SHP77 treated with DMSO at 0.1 percent for 48 hours (cell line): ENCODE data around the gene LRP1.

Source experiments
- DNase-seq: peaks from one replicate; lab custom pipeline; 2025; lab: John Stamatoyannopoulos, UW

The LRP1 gene

DNA sequence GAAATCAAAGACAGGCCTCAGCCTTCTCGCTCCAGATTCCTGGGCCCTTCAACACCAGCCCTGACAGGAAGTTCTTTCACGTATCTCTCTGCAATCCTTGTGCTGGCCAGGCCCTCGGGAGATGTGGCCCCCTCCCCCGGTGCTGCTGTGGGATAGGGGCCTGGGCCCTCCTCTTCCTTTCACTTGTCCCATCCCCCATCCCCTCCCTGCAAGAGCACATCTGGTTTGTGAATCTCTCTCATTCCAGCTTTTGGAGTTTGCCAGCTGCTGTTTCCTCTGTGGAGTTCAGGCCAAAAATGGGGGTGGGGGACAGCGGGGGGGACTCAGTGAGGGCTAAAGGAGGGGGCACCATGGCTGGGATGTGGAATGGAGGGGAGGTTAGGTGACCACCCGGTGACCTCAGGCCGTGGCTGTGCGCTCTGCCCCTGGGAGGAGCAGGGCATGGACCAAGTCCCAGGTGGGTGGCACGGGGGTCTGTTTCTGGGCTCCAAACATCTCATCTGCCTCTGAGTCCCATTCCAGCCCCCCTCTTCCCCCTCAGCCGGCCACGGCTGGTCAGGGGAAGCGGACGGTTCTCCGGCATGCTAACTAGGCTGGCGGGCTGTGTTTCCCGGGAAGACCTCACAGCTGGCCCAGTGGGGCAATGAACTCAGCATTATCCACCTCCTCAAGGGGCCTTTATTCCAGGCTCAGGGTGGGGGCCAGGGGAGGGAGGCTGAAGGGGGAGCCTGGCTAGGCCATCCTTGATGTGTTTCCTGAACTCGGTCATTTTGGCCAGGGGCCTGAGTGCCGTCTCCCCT lies 7.4 kb downstream of the LRP1 start:
- no peak for DNase-seq

DNA sequence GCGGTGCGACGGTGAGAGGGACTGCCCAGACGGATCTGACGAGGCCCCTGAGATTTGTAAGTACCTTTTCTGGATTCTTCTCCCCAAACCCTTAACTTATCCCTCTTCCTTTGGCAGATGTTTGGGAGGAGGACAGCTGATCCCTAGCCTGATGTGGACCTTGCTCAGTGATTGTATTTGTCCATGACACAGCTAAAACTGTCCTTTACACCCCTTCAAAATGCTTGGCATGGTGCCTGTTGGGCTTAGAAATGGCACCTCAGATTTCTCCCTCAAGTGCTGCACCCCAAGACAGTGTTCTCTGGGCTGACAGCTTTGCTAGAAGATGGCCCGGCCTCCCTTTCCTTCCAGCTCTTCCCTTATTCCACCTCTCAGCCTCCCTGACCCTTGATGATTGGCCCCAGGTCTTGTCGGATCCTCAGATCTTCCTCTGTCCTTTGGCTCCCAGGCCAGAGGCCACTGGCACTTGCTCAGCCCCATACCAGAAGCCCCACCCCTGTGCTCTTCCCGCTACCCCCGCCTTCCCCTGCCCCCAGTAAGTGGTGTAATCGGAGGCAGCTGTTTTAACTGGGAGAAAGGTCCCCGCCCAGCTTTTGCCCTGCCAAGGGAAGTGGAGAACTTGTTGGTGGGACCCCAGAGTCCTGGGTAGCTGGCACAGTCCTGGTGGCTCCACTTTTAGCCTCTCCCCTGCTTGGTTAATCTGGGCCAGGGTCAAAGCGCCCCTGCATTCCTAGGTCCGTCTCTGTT lies 10.4 kb downstream of the LRP1 start:
- no peak for DNase-seq

DNA sequence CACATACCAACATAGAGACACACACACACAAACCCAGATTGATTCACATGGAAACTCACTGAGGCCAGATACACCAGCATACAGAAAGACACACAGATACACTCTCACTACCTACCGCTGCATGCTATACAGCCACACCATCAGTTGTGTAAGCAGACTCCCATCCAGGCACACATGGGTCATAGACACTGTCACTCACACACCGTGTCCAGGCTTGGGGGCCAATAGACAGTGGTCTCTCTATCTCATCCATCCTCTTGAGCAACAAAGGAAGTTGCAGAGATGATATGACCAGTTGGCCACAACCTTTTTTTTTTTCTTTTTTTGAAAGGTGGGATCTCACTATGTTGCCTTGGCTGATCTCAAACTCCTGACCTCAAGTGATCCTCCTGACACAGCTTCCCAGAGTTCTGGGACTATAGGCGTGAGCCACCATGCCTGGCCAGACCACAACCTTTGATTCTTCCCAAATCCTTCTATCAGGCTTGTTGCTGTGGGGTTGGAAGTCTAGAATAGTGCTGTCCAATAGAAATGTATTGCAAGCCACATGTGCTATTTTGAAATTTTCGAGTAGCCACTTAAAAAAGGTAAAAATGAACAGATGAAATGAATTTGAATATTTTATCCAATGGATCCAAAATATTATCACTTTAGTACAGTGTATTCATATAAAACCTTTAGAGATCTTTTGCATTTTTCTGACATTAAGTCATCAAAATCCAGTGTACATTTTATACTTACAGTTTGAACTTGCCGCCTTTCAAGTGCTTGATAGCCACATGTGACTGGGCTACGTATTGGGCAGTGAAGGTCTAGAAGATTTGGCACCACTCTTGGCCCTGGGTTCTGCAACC lies 11.7 kb downstream of the LRP1 start:
- DNase-seq = no peak

DNA sequence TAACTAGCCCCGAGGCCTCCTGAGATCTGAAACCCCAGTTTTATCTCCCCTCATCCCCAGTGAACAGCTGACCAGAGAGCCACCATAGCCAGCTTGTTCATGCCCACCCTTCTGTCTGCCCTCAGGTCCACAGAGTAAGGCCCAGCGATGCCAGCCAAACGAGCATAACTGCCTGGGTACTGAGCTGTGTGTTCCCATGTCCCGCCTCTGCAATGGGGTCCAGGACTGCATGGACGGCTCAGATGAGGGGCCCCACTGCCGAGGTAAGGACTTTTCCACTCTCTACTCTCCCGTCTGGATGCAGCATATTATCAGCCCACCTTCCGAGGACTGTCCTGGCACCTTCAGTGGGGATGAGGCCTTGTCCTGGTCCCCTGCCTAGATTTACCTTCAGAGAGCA lies 13.0 kb downstream of the LRP1 start:
- no peak for DNase-seq

DNA sequence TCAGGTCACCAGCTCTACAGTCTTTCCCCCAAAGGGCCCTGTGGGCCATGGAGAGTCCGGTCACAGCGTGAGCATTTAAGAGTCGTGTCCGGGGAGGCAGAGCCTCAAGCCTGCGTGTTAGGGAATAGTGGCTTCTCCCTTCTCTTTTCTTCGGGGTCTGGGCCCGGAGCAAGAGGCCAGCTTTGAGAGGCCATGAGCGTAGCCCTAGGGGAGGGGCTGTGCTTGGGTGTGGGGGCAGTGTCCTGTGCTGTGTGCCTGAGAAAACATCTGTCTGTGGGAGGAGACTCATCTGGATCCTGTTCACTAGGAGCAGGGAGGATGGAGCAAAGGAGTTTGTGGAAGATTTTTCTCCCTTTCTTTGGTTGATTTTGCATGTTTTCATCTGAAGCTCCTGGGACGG lies 13.8 kb downstream of the LRP1 start:
- DNase-seq = no peak

DNA sequence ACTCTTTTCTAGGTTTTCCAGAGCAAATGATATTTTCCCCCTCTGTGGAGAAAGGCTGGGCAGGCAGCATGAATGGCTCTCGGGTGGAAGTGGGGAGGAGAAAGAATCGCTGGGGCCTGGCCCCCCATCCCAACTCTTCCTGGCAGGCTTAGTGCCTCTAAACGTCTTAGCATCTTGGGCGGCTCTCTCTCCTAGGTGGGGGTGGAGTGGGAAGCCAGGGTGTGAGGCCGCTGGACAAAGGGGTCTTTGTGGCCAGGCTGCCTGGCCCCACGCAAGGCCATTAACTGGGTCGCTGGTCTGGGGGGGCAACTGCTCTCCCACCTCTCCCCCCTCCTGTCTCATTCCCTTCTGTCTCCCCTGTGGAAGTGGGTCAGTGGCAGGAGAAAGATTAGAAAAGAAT lies 14.4 kb downstream of the LRP1 start:
- no peak for DNase-seq

DNA sequence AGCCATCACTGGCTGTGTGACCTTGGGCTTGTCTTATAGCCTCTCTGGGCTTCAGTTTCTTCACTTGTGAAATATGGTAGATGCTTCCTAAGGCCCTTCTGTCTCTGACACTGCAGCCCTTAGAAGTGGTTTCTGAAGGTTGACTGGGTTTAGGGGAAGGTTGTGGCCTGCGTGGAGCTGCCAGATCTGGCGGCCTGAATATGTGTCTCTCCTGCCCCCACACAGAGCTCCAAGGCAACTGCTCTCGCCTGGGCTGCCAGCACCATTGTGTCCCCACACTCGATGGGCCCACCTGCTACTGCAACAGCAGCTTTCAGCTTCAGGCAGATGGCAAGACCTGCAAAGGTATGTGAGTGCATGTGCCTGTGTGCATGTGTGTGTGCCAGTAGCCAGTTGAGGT lies 15.2 kb downstream of the LRP1 start:
- DNase-seq = no peak

DNA sequence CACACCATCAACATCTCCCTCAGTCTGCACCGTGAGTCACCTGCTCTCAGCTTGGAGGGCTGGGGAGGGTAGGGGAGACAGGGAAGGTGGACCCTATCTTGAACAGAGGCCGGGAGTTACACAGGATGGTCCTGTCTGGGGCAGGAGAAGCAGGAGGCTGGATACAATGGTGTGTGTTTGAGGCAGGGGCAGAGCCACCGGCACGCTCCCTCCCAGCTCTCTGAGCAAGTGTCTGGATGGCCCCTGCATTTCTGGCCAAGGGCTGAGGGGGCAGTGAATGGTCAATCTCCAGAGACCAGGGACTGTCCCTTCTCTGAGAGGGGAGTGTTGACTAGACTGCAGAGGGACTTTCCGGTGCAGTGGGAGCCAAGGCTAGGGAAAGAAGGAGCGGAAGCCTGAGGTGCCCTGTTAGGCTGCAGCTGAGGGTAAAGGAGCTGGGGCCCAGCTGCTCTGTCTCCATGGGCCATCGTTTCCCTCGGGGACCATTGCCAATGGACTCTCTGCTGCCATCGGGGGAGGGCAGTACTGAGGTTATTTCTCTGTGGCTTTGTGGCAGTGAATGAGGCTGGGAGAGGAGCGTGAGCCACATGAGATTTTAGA lies 17.3 kb downstream of the LRP1 start:
- DNase-seq = no peak

DNA sequence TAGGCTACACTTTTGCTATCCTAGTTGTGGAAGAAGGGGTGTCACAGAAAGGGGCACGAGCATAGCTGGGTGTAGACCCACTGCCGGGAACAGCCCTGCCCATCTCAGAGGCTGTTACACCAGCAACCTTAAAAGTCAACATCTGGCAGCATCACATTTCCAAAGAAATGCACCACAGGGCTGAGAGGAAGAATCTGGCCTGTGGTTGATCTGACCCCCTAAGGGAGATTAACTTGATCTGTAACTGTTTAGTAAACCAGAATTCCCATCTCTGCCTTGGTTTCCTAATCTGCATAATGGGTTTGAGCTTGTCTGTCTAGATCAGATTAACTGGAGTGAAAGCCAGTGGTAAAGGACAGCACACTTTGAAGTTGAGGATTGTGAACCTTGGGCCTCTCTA lies 17.8 kb downstream of the LRP1 start:
- DNase-seq = no peak

DNA sequence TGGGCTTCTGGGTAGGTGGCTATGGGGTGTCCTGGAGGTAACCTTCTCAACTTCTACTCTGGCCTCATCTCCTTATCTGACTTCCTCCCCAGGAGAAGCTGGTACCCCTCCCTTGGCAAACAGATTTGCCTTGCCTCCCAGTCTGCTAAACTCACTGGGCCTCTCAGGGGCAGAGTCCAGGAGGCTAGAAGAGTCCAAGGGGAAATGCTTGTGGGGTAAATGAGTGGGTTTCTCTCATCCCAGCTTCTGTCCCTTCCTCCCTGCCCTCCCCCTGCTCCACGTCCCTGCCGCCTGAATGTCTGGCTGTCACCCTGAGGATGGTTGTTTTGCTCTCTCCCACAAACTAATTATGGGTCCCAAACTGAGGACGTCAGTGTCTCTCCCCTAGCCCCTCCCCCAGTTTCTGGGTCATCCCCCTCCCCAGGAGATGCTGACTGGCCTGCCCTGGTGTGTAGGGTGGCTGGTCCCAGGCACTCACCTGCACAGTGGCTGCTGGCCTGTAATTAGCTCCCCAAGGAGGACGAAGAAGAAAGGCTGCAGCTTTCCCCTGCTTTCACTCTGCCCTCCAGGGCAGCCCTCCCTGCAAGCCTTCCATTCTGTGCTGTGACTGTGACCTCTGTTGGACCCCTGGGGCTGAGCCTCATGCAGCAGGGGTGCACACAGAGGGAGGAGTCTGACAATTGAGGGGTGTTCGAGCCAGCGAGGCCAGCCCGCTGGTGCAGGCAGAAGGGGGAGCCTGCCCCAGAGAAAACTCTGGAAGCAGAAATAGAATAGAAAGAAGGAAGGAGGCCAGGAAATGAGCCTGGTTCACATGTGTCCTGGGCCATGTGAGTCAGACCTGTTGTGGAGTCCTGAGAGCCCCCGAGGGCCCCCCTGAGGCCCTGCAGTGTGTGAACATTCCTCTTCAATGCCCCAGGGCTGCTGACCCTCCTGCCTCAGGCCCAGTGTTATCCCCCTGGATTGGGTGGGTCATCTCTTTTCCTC lies 19.0 kb downstream of the LRP1 start, which contains the start of gene LRP1-AS:
Gene LRP1-AS, minus strand, starts transcription at position 659 of the 984 bp plus-strand sequence.
- DNase-seq = no peak

DNA sequence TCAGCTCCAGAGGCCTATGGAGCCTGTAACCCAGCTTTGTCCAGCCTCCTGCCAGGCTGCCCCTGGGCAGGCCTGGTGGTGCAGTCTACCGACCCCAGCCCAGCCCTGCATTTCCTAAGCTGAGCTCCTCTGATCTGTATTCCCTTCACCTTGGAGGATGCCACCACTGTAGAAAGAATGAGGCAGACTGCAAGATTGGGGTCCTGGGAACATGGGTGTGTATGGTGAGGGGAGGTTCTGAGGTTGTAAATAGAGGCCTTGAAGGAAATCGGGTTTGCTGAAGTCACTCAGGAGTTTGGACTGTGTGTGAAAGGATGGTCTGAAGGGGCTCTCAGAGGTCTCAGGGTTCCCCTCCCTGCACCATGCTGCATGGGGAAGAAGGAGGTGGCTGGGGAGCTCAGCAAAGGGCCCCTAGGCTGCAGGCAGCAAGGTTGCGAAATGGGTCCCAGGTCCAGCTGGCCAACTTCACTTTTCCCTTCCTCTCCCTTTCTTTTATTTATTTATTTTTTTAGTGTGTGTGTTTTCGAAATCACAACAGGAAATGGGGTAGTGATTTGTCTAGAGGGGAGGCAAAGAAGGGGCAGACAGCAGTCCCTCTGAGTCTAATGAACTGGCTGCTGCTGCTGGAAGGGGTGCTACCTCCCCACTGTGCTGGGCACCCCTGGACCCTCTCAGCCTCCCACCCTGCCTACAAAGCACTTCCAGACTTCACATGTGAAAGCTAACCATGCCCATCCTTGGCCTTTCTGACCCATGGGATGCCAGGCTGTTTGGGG lies 20.4 kb downstream of the LRP1 start:
- no peak for DNase-seq

DNA sequence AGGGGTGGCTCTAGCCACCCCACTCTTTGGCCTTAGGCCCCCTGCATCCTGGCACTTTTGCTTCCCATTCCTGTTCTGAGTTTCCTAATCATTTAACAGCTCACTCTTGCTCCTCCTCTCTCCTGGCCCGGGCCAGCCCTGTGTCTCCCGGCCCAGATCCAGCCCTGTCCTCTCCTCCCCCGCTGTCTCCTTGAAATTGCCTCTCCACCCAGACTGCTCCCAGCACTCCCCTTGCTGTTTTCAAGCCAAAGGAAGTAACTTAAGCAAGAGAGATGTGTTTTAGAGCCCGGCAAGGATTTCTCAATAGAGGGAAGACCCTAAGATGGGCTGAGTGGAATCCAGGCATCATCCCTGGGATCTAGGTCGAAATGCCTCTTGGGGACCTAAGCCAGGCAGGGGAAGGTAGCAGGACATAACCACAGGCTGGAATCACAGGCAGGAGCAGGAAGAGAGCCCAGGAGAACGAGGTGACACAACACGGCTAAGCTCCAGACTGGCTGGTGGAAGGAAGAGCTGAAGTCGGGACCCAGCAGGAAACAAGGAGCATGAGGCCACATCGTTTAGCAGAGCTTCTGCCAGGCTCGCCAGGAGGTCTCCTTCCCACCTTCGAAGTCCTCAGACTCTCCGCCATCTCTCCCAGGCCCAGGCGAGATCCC lies 21.1 kb downstream of the LRP1 start:
- DNase-seq = no peak

DNA sequence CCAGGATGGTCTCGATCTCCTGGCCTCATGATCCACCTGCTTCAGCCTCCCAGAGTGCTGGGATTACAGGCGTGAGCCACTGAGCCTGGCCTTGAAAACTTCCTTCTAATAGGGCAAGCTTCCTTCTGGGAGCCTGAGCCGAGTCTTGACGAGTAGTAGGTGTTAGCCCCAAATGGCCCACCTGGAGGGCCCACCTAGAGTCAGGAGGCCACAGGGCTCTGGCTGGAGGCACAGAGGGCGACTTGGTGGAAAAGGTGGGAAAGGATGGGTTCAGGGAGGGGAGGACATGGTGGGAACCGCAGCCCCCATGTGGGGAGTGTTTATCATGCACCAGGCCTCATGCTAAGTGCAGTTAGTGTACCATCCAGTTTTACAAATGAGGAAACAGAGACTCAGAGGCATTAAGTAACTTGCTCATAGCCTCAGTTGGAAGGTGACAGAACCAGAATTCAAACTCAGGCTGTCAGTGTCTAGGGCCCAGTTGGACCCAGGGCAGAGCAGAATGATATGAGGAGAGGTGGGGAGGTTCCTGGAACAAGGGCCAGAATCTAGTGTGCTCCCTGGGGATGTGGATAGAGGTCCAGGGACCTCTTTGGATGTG lies 22.2 kb downstream of the LRP1 start:
- DNase-seq = no peak

DNA sequence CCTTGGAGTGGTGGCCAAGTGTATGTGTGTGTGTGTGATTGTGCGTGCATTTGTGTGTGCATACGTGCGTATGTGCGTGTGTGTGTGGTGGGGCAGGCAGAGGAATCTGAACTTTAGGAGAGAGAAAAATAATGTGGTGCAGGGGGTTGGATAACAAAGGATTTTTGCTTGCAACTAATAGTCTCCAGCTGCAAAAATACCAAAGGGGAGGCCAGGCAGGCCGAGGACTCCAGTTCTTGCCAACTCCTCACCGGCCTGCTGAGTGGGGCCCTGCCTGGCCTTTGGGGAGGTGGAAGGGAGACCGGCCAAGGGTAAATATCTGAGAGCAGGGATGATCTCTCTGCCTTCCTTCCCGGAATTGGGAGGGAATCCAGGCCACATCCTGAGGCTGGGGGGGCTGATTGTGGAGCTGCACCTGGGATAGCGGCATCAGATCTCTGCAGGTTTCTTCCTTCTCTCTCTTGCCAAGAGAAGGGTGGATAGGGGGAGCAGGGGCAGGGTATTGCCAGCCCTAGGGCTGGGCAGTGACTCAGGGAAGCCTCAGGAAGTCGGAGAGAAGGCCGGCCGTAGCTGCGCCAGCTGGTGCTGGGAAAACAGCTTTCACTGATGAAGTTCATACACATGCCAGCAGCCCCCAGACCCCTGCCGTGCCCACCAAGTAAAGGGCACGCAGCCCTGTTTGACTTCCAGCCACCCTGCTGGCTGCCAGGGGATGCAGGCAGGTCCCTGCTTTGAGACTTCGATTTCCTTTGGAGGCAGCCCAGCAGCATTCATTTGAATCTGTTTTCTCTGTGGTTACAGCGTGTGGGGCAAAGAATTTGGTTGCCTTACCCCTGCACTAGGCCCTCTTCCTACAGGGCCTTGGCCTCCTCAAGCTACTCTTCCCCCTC lies 23.7 kb downstream of the LRP1 start:
- DNase-seq = no peak

DNA sequence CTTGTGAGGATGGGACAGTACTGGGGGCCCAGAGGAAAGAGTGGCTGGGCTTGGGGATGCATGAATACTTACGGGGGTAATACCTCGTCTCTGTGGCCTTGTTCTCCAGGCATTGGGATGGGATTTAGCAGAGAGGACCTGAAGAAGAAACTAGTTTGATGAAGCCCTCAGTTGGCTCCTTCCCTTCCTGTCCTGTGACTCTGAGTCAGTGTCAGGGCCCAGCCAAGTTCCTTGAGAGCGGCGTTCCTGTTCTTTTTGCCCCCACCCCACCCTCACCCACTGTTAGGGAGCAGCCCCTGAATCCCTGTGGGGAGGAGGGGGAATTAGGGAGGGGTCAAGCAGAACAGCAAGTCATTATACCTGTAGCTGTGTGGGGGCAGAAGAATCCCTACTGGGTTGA lies 24.4 kb downstream of the LRP1 start:
- DNase-seq = no peak

DNA sequence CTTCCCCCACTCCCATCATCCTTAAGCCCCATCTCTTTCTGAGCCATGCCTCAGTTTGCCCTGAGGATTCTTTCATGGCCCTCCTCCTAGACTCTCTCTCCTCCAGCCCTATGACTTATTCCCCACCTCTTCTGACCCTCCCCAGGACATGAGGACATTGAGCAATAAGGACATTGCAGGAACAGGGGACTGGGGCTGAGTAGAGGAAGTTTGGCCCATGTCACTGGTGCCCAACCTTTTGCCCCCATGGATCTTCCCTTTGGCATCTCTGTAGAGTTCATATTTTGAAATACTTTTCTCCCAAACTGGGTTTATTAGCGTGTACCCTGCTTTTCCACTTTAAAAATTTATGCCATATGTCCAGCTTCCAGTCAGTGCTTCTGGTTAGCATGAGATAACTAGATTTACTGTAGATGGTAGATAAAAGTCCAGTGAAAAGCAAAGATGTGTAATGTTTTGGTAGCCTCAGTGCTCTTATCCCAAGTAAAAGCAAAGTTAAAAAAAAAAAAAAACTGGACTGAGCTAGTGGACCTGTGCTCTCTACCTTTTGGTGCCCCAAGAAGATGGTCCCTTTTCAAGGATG lies 25.2 kb downstream of the LRP1 start:
- DNase-seq = no peak

DNA sequence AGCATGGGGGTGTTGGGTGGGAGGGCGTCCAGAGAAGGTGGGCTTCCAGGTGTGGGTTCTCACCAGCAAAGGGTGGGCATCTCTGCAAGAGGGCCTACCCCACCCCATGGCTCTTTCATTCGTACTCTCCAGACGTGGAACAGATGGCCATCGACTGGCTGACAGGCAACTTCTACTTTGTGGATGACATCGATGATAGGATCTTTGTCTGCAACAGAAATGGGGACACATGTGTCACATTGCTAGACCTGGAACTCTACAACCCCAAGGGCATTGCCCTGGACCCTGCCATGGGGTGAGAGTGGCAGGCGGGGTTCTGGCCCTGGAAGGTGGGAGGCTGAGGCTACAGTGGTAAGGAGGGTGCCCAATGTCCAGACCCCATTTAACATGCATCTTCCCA lies 25.8 kb downstream of the LRP1 start:
- no peak for DNase-seq
